ENCODE results near the gene TIGAR. TPM values are rescaled to one million over a fixed set of nuclear protein-coding genes. Genes with fewer than 3 reads are reported as not detected.

TIGAR gene
- total RNA-seq, 1 experiment from 2014 or later, result 27.5 TPM

DNA sequence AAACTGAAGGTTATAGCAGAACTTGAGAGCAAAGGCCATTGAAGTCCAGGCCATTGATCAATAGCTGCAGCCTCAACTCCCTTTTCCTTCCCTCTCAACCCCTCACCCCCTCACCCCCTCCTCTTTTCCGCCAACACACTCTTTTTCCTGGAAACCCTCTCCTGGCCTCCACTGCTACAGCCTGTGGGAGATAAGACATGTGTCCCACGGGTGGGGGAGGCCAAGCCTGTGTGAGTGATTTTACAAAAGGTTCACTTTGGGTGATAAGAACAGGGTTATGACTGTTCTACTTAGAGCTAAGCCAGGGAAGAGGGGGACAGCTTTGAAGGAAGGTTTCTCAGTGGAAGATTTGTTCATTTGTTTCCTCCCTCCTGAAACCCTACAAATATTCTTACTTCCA lies 67.6 kb downstream of the TIGAR start:
- no peaks in the 10 kb centered on the region for H3K36me3 Mint-ChIP-seq (ENCODE audit: insufficient read depth in 1 of 3, low read depth in 3 of 3)
- no peak overlapping the region for H4K91ac ChIP-seq (ENCODE audit: insufficient read length, low read depth, low read length)
- H3K79me1 ChIP-seq (ENCODE audit: insufficient read depth, low read depth, low read length, poor library complexity, severe bottlenecking), result no peaks in the 10 kb centered on the region
- 100% methylated on average over 1 of the region's 2 CpGs for WGBS (ENCODE audit: extremely low coverage, insufficient read length, low lambda C conversion rate)
- H3K4me3 Mint-ChIP-seq, result no peak overlapping the region
- H3K18ac ChIP-seq (ENCODE audit: insufficient read length, low read depth, low read length), result no peak overlapping the region
- H3K9me3 Mint-ChIP-seq, result no peaks in the 10 kb centered on the region
- H3K4ac ChIP-seq (ENCODE audit: low read depth, low read length), result no peak overlapping the region
- no peaks in the 10 kb centered on the region for H3K79me2 ChIP-seq (ENCODE audit: insufficient read depth, low read length)
- H2AFZ ChIP-seq (ENCODE audit: low read length), result no peak overlapping the region
- no peak overlapping the region for H4K8ac ChIP-seq (replicated peaks; ENCODE audit: insufficient read length, low read depth, low read length)
- H3K27ac Mint-ChIP-seq, result no peak overlapping the region
- no peak overlapping the region for H3K14ac ChIP-seq (ENCODE audit: insufficient read depth, low read length)
- no peak overlapping the region for H2BK15ac ChIP-seq (ENCODE audit: low read depth, low read length)
- peak; percentile 15 for DNase-seq
- no peak overlapping the region for H2AK5ac ChIP-seq (ENCODE audit: insufficient read length, low read length)
- H2BK20ac ChIP-seq (ENCODE audit: low read depth, low read length, poor library complexity, severe bottlenecking), result no peak overlapping the region
- H3K4me1 Mint-ChIP-seq, result peaks cover under 1% of the 10 kb centered on the region in 2 experiments; a peak in 2 of 4 replicates
- H3K9ac ChIP-seq (ENCODE audit: extremely low read depth, insufficient read length, low read length), result no peak overlapping the region
- TF ChIP-seq, protein P1, sequence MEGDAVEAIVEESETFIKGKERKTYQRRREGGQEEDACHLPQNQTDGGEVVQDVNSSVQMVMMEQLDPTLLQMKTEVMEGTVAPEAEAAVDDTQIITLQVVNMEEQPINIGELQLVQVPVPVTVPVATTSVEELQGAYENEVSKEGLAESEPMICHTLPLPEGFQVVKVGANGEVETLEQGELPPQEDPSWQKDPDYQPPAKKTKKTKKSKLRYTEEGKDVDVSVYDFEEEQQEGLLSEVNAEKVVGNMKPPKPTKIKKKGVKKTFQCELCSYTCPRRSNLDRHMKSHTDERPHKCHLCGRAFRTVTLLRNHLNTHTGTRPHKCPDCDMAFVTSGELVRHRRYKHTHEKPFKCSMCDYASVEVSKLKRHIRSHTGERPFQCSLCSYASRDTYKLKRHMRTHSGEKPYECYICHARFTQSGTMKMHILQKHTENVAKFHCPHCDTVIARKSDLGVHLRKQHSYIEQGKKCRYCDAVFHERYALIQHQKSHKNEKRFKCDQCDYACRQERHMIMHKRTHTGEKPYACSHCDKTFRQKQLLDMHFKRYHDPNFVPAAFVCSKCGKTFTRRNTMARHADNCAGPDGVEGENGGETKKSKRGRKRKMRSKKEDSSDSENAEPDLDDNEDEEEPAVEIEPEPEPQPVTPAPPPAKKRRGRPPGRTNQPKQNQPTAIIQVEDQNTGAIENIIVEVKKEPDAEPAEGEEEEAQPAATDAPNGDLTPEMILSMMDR (conservative IDR thresholded peaks at IDR 0.05), result no peak
- no peaks in the 10 kb centered on the region for H3K27me3 ChIP-seq (ENCODE audit: insufficient read depth, low read length)
- no peak overlapping the region for H2BK12ac ChIP-seq (ENCODE audit: insufficient read length, low read depth, low read length)
- H3K23ac ChIP-seq (ENCODE audit: insufficient read length, low read depth, low read length), result no peak overlapping the region
- no peaks in the 10 kb centered on the region for H3K4me1 ChIP-seq (ENCODE audit: insufficient read depth, low read length)
- H4K20me1 ChIP-seq (ENCODE audit: control insufficient read depth, insufficient read depth, insufficient read length), result no peaks in the 10 kb centered on the region
- no peak overlapping the region for H3K56ac ChIP-seq (ENCODE audit: insufficient read length, low read depth, low read length)
- H3K4me2 ChIP-seq (ENCODE audit: insufficient read depth, insufficient read length, low read length), result no peak overlapping the region
- no peak overlapping the region for H3T11ph ChIP-seq (ENCODE audit: low read length)
- no peak overlapping the region for H2BK120ac ChIP-seq (ENCODE audit: low read depth, low read length, poor library complexity, severe bottlenecking)
- no peak overlapping the region for H3K27ac ChIP-seq (ENCODE audit: insufficient read length, low read depth, low read length)
- H3K9me3 ChIP-seq (ENCODE audit: control insufficient read depth, low read depth, low read length), result no peaks in the 10 kb centered on the region
- peaks cover 11% of the 10 kb centered on the region for H3K27me3 Mint-ChIP-seq (ENCODE audit: low read depth)
- H4K5ac ChIP-seq (ENCODE audit: insufficient read length, low read depth, low read length), result no peak overlapping the region
- H3K23me2 ChIP-seq (ENCODE audit: insufficient read length, low read depth, low read length, poor library complexity, severe bottlenecking), result no peaks in the 10 kb centered on the region
- H2BK5ac ChIP-seq (ENCODE audit: insufficient read length, low read length), result no peak overlapping the region
